ENCODE measurements around the gene OR51G2.
"Not testable (repeated sequence)": the region's sequence is repeated elsewhere in the genome, so short reads cannot be mapped to it uniquely, and the experiment has no call there.

OR51G2 gene, protein sequence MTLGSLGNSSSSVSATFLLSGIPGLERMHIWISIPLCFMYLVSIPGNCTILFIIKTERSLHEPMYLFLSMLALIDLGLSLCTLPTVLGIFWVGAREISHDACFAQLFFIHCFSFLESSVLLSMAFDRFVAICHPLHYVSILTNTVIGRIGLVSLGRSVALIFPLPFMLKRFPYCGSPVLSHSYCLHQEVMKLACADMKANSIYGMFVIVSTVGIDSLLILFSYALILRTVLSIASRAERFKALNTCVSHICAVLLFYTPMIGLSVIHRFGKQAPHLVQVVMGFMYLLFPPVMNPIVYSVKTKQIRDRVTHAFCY

GRCh38 chr11:4919250-4919649 is at the start of gene OR51G2:
Gene OR51G2 (minus strand): TSS chr11:4919350. CDS start chr11:4915663, 3,687 bp downstream.
- DNase-seq (ENCODE audit: low spot score): no peak

DNA sequence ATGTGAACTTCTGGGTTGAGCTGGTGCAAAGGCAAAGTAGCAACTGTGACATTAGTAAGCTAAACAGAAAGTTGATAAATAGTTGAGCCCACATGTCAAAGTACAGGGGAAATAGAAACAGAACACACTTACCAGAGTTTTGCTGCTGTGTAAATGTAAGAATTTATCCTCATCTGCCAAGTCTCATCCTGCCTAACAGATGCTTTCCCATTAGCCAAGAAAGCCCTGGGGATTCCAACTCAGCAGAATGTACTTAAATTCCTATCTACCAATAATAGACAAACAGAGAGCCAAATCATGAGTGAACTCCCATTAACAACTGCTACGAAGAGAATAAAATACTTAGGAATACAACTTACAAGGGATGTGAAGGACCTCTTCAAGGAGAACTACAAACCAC is 43.7 kb upstream of the OR51G2 start:
- DNase-seq (ENCODE audit: low spot score): no peak

- DNase-seq (ENCODE audit: low spot score): no peak
Observed at GRCh38 chr11:4960877-4961276, 41.7 kb upstream of the OR51G2 start.

GRCh38 chr11:4957396-4957795 is 38.2 kb upstream of the OR51G2 start:
- DNase-seq (ENCODE audit: low spot score): no peak

DNA sequence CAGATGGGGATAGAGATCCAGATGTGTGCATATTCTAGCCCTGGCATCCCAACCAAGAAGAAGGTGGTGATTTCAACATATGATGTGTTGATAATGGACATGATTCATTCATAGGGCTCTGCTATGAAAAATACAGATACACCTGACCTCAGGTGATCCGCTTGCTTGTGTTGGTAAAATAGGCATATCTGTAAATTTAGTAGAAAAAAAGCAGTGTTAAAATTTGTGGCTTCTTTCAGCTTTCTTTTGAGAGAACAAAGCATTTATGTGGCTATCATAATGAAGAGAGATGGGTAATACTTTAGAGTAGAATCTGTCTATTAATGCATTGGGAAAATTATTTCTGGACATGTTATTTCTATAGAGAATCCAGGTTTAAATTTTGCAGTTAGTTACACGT is 36.5 kb upstream of the OR51G2 start, which contains the start of gene OR51A2:
Gene OR51A2 (minus strand): TSS at position 101 of the 400 bp plus-strand sequence. CDS start 0 bp downstream, at position 101.
- DNase-seq (ENCODE audit: low spot score): not testable (repeated sequence)

DNA sequence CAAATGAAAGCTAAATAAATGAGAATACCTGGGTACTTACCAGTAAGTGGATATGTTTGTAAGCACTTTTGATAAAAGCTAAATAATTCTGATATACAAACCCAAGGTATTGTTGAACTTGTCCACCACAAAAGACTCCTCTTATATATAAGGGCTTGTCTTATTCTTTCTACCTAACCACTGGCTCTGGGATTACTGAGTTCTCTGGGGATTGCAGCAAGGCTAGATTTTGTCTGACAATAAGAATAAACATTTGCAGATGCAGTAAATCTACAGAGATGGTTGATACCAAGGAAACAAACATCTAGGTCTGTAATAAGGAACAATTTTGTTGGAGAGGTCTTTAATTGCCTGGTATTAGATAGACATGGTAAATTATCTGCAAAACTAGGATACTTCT is 28.4 kb upstream of the OR51G2 start, which contains the start of gene OR51A4:
Gene OR51A4 (minus strand): TSS at position 101 of the 400 bp plus-strand sequence. CDS start 505 bp downstream, outside the sequence.
- DNase-seq (ENCODE audit: low spot score): no peak

DNA sequence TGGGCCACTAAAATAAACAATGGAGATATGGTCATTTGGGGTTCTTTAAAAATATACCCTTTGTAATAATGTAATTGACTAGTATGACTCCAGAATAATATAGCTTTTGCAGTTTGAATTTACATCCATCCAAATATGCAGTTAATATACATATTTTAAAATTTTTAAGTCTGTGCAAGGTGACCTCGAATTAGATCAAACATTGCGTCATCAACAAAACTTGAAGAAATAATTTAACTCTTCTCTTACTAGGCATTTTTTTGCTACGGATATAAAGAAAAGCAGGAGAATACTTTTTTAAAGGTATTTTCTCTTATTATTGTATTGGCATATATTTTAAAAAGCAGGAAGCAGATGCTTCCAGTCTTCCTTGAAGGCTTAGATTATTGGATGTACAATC is 17.6 kb upstream of the OR51G2 start:
- no peak for DNase-seq (ENCODE audit: low spot score)

DNA sequence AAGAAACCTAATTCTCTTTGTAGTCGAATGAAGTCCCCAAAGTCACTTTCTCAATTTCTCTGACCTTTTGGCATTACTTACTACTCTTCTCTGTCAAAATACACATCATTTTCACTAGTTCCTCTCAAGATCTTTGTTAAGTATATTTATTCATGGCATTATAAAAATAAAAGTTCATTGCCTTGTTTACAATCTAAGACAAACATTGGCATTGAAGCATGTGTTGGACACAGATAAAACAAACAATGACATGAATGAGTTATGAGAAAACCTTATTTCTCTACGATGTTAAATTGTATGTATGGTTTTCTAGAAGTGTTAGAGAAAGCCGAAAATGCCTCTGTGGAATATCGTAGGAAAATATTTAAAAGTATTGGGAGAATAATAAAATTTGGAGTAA is 13.6 kb upstream of the OR51G2 start:
- DNase-seq (ENCODE audit: low spot score): no peak

- DNase-seq (ENCODE audit: low spot score): peak; percentile 9
Observed at GRCh38 chr11:4926608-4927007, 7.5 kb upstream of the OR51G2 start.

DNA sequence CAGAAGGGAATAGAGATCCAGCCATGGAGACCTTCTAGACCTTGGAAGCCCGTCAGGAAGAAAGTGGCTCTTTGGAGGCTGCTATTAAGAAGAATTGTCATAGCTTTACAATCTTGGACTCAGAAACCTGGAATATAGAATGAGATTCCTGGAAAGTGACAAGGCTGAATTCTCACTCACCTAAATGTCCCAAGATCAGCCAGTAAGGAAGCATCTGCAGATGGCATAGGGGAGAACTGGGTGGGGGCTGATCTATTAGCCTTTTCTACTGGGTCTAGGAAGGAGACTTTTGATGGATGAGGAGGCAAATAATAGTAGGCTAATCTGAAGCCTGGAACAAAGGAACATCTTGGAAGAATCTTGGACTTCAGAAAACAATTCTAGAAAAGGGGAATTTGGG is 5.1 kb upstream of the OR51G2 start, which contains the start of gene OR51G1:
Gene OR51G1 (minus strand): TSS at position 101 of the 400 bp plus-strand sequence. CDS start 0 bp downstream, at position 101.
- no peak for DNase-seq (ENCODE audit: low spot score)

GRCh38 chr11:4922304-4922703 is 3.2 kb upstream of the OR51G2 start:
- no peak for DNase-seq (ENCODE audit: low spot score)

DNA sequence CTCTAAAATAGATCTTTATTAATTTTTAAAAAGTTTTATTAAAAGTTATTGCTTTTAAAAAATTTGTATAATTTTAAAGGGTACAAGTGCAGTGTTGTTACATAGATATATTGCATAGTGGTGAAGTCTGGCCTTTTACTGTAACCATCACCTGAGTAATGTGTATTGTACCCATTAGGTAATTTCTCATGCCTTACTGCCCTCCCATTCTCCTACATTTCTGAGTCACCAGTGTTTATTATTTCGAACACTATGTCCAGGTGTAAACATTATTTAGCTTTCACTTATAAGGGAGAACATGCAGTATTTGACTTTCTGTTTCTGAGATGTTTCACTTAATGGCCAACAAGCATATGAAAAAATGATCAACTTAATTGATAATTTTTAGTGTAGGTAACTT is 2.6 kb upstream of the OR51G2 start:
- DNase-seq (ENCODE audit: low spot score): peak; percentile 5

- DNase-seq (ENCODE audit: low spot score): peak; percentile 79
Observed at GRCh38 chr11:4916581-4916980, 2.6 kb downstream of the OR51G2 start.

GRCh38 chr11:4903484-4903883 is 15.7 kb downstream of the OR51G2 start, which contains the start of gene OR51A7:
Gene OR51A7 (plus strand): TSS chr11:4903783. CDS start chr11:4907370, 3,587 bp downstream.
- no peak for DNase-seq (ENCODE audit: low spot score)

GRCh38 chr11:4891996-4892640 is 27.0 kb downstream of the OR51G2 start:
- peak; percentile 80 for DNase-seq (ENCODE audit: low spot score)

- no peak for DNase-seq (ENCODE audit: low spot score)
Observed at GRCh38 chr11:4890279-4890678, 28.9 kb downstream of the OR51G2 start.

- DNase-seq (ENCODE audit: low spot score): no peak
Observed at GRCh38 chr11:4887591-4887990, 31.6 kb downstream of the OR51G2 start.

DNA sequence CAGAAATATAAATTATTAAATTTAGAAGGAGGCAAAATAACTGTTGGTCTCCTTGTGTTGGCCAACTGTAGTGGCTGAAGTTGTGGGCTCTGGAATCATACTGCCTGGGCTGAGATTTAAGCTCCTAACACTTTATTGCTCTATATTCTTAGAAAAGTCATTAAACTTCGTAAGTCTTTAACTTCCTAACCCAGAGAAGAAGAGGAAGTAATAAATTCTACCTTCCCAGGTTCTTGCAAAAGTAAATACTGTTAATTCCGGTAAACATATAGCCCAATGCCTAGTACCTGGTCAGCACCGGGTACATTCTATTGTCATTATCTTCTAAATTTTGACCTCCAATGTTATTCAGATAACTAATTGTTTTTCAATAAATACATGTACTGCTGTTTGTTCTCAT is 33.0 kb downstream of the OR51G2 start:
- no peak for DNase-seq (ENCODE audit: low spot score)

DNA sequence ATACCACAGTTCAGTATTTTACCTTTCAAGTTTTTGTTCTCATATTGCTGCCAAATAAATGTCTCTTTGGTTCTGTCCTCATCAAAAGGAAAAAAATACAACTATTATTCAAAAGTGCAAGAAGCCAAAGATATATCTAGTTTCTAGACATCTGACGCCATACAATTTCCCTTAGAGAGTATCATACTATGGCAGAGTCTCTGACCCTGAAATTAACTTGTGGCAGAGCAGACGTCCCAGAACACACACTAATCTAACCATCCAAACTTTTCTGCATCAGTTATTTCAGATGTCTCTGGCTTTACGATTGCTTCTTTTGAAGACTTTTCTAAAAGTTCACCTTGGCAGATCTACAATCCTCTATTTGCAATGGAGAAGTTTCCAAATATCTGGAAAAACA is 34.8 kb downstream of the OR51G2 start:
- no peak for DNase-seq (ENCODE audit: low spot score)

DNA sequence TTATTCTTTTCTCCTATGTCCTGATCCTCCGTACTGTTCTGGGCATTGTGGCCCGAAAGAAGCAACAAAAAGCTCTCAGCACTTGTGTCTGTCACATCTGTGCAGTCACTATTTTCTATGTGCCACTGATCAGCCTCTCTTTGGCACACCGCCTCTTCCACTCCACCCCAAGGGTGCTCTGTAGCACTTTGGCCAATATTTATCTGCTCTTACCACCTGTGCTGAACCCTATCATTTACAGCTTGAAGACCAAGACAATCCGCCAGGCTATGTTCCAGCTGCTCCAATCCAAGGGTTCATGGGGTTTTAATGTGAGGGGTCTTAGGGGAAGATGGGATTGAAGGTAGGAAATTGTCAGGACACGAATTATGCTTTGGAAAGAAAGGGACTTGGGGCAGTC is 36.6 kb downstream of the OR51G2 start:
- DNase-seq (ENCODE audit: low spot score): no peak

GRCh38 chr11:4881860-4882500 is 37.2 kb downstream of the OR51G2 start, which contains the start of gene OR51T1:
Gene OR51T1 (plus strand): TSS chr11:4881900. CDS start chr11:4881900, 0 bp downstream.
- peak; percentile 55 for DNase-seq (ENCODE audit: low spot score)

- no peak for DNase-seq (ENCODE audit: low spot score)
Observed at GRCh38 chr11:4881188-4881587, 38.0 kb downstream of the OR51G2 start.

GRCh38 chr11:4865855-4866254 is 53.3 kb downstream of the OR51G2 start:
- peak; percentile 47 for DNase-seq (ENCODE audit: low spot score)
